Measurements from ENCODE around the gene THSD1.

The THSD1 gene

DNA sequence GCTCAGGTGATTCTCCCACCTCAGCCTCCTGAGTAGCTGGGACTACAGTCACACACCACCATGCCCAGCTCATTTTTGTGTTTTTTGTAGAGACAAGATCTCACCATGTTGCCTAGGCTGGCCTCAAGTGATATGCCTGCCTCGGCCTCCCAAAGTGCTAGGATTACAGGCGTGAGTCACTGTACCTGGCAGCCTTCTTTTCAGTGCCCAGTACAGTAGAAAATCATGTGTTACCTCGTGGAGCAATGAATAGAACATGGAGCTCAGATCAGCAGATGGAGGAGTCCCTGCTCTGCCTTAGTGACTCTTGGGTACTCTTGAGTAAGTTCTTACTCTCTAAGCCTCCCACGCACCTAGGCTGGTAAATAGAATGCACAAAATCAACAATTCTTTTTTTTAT, 44.7 kb downstream of the THSD1 start:
- in situ Hi-C loops (cut with MboI; ENCODE audit: low sequenced_read_pairs, unreplicated experiment): no loop called here

DNA sequence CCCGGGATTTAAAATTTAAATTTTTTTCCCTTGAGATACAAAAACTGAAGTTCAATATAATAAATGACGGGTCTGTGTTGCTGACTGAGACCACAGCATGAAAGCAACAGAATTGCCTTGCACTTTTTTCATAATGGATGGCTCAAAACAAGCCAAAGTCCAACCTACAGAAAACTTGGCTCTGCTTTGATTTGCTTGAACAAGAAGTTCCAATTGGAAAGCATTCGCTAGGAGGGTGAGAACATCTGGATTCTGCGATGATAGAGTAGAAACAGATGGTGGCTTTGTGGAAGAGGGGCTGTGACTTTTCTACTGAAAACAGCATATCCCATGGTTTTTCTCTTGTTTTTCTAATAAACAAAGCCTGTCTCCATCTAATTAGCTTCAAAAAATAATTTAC, 46.4 kb downstream of the THSD1 start:
- DNase-seq (ENCODE audit: low spot score): no peak
- TF ChIP-seq, protein P1, sequence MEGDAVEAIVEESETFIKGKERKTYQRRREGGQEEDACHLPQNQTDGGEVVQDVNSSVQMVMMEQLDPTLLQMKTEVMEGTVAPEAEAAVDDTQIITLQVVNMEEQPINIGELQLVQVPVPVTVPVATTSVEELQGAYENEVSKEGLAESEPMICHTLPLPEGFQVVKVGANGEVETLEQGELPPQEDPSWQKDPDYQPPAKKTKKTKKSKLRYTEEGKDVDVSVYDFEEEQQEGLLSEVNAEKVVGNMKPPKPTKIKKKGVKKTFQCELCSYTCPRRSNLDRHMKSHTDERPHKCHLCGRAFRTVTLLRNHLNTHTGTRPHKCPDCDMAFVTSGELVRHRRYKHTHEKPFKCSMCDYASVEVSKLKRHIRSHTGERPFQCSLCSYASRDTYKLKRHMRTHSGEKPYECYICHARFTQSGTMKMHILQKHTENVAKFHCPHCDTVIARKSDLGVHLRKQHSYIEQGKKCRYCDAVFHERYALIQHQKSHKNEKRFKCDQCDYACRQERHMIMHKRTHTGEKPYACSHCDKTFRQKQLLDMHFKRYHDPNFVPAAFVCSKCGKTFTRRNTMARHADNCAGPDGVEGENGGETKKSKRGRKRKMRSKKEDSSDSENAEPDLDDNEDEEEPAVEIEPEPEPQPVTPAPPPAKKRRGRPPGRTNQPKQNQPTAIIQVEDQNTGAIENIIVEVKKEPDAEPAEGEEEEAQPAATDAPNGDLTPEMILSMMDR (IDR thresholded peaks at IDR 0.05; ENCODE audit: borderline replicate concordance, control extremely low read depth, extremely low read depth, insufficient read depth, missing control alignments): no peak
- in situ Hi-C loops (cut with MboI; ENCODE audit: low sequenced_read_pairs, unreplicated experiment): no loop called here

More for the DNA sequence above, 44.7 kb downstream of the THSD1 start:
- TF ChIP-seq, protein P1 (IDR thresholded peaks at IDR 0.05; ENCODE audit: borderline replicate concordance, control extremely low read depth, extremely low read depth, insufficient read depth, missing control alignments): no peak
- no peak for DNase-seq (ENCODE audit: low spot score)

DNA sequence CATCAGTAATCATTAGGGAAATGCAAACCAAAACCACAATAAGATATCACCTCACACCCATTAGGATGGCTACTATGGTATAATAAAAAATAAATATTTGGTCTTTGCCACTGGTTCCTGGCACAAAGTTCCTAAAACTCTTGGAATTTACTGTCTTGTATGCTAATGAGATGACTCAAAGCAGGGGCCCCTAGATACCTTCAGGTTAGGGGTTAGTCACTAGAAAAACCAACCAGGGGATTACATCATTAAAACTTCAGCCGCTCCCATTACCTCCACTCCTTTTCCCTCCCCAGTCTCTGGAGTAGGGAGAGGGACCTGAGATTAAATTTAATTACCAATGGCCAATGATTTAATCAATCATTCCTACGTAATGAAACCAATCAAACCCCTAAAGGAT, 49.6 kb downstream of the THSD1 start:
- in situ Hi-C loops (cut with MboI; ENCODE audit: low sequenced_read_pairs, unreplicated experiment): no loop called here
- TF ChIP-seq, protein P1 (IDR thresholded peaks at IDR 0.05; ENCODE audit: borderline replicate concordance, control extremely low read depth, extremely low read depth, insufficient read depth, missing control alignments): no peak
- DNase-seq (ENCODE audit: low spot score): no peak

DNA sequence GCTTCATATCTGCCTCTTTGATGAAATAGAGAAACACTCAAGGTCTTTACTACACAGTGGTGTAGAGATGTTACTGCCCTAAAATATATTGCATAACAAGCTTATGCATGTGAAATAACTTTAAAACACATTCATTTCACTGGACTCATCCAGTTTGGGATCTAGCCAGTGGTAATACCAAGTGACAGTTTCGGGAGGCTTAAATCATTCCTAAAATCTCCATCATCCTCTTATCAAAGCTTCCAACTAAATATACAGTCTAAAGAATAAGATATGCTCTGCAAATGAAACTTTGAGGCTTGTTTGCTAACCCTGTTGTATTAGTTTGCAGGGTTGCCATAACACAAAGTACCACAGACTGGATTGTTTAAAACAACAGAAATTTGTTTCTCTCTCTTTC, 52.8 kb downstream of the THSD1 start:
- in situ Hi-C loops (cut with MboI; ENCODE audit: low sequenced_read_pairs, unreplicated experiment): no loop called here
- TF ChIP-seq, protein P1 (IDR thresholded peaks at IDR 0.05; ENCODE audit: borderline replicate concordance, control extremely low read depth, extremely low read depth, insufficient read depth, missing control alignments): no peak

DNA sequence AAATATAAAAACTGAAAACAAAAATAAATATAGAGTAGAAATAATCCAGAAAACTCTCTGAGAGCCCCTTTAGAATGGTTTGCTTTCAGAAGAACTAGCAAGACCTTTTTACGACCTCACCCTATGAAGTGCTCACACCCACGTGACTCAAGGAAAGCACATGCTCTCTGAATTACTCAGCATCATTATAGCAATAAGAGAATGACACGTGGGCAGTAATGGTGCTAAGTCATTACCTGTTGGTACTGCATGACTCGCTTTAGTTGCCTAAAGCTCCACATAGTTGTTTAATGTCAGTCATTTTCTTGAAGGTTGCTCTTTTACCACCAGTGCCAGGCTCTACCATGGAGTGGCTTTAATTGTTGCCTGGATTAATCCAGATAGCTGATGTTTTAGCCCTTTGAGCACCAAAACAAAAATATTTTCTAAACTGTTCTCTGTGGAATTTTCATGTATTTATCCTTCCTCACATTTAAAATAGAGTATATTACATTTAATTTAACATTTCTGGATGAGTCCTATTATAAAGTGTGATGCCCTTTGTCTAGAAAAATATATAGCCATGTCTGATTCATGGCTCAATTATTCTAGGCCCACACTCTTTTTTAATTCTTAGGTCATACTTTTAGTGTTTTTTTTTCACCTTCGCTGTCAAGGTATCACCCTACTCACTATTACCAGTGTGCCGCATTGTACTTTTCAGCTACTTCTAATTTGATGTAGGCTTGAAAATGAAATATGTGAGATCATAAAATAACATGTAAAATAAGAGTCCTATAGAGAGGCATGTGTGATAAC, 56.8 kb downstream of the THSD1 start:
- TF ChIP-seq, protein P1 (IDR thresholded peaks at IDR 0.05; ENCODE audit: borderline replicate concordance, control extremely low read depth, extremely low read depth, insufficient read depth, missing control alignments): no peak
- in situ Hi-C loops (cut with MboI; ENCODE audit: low sequenced_read_pairs, unreplicated experiment): no loop called here
- no peak for DNase-seq (ENCODE audit: low spot score)

More for the DNA sequence above, 52.8 kb downstream of the THSD1 start:
- no peak for DNase-seq (ENCODE audit: low spot score)

DNA sequence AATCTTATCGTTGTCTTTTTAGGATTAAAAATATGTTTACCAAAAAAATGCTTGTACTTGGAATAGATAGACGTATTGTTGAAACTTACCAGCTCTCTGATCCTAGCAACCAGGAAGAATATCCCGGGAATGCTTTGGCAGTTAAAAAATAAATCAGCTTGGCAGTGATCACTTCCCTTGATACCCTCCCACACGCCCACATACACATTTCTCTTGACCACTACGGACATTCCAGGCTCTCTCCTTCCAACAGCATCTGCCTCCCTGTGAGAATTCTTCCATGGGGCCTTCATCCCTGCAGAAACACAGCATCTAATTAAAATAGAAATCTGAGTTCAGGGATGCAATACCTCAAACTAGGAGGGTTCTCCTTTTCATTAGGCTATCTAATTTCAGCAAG, 57.9 kb downstream of the THSD1 start:
- TF ChIP-seq, protein P1 (IDR thresholded peaks at IDR 0.05; ENCODE audit: borderline replicate concordance, control extremely low read depth, extremely low read depth, insufficient read depth, missing control alignments): no peak
- in situ Hi-C loops (cut with MboI; ENCODE audit: low sequenced_read_pairs, unreplicated experiment): no loop called here
- no peak for DNase-seq (ENCODE audit: low spot score)

Data from GM13976 (cell line).